Hepatic stellate cell (primary cell): ENCODE data around the gene LGR6.
A peak's percentile ranks its signal among the peaks of the same experiment; 100 is the strongest.

ENCODE experiments used
- DNase-seq: peaks from one replicate; pipeline ENCODE4 v3.0.0; 2011; ENCODE audit warnings: low spot score

LGR6 gene

DNA sequence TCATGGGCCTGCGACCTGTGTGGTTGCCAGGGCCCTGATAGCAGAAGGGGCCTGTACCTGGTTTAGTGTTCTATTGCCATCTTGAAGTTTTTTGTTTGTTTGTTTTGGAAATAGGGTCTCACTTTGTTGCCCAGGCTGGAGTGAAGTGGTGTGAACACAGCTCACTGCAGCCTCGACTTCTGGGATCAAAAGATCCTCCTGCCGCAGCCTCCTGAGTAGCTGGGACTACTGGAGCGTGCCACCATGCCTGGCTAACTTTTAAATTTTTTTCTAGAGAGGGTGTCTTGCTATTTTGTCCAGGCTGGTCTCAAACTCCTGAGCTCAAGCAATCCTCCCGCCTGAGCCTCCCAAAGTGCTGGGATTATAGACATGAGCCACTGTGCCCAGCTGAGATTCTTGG is 75.2 kb downstream of the LGR6 start:
- DNase-seq = no peak

DNA sequence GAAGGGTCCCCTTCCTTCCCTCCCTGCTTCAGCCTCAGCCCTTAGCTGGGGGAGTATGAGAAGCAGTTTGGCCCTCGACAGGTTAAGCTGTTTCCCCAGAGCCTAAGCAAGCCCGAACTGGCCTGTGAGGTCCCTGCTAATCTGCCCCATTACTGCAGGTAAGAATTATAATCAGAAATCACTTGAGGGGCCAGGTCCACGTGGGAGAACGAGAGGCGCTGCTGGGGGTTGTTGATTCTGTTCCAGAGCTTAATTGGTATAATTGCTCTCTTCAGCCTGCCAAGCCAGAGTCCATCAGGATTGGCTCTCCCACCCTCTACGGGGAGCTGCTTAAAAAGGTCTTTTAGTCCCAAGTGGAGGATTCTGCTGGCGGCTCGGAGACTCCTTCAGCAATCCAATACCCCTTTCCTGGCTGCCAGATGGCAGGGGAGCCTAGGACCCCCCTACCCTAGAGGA is 77.3 kb downstream of the LGR6 start:
- DNase-seq = no peak

- no peak for DNase-seq
Observed at GRCh38 chr1:202272103-202272845, 78.7 kb downstream of the LGR6 start.

GRCh38 chr1:202274611-202275010 is 81.0 kb downstream of the LGR6 start:
- DNase-seq = peak; percentile 58

DNA sequence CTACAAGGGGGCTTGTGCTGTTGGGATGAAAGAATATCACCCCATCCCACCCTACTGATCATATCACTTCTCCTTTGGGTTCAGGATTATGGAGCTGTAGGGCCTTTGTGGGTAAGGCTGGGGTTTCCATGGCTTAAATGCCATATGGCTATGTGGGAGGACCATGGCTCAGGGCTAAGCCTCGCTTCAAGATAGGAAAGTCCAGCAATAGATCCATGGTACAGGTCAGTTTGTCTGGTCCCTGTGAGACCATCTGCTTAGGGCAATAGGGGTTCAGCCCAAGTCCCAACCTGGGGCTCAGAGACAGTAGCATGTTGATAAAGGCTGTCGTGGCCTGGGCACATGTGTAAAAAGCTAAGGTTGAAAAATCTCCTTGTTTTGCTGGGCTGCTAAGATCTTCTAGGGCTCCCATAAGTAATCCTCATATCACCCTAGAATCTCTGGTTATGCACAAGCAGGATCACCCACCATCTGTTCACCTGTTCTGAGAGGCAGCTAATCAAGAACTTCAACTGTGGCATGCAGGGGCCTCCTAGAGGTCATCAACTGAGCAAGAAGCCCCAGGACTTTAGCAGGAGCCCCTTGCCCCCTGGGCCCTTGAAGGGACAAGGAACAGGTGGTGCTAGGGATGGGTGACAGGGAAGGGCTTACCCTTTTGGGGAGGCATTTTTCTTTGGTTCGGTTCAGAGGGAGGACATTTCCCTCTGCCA is 81.6 kb downstream of the LGR6 start:
- no peak for DNase-seq

GRCh38 chr1:202276081-202276715 is 82.6 kb downstream of the LGR6 start:
- no peak for DNase-seq

GRCh38 chr1:202276920-202277319 is 83.3 kb downstream of the LGR6 start:
- DNase-seq = no peak

DNA sequence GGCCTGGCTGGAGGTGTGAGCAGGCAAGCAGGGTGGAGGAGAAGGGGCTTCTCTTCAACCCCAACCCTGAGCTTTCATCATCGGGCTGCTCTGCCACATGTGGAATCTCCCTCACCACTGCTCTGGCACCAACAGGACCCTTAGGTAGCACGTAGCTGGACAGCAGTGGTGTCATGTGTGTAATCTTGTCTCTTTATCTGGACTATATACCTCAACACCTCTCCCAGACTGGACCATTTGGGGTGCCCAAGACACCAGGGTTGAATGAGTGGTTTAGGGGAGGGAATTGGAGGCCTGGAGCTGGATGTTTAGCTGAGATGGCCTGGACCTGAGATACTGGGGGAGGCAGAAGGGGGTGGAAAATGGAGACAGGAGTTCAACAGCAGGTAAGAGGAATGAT is 85.2 kb downstream of the LGR6 start:
- no peak for DNase-seq

DNA sequence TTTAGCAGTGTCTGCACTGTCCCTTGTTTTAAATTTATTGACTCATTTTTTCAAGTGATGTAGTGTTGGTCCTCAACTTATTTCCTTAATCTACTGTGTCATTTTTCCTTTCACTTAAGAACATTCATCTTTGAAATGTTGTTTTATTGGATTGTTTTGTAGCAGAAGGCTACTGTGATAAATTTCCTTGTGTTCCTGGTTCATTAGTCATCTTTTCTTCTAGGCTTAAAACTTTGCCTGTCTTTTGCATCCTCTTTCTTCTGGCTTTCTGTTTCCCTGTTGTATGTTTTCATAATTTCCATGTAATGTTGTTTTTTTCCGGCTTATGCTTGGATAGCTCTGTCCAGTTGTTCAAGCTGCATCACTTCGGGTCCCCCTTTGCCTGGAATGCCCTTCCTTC is 86.2 kb downstream of the LGR6 start:
- DNase-seq = peak; percentile 52

GRCh38 chr1:202280595-202280994 is 87.0 kb downstream of the LGR6 start:
- DNase-seq = no peak

- peak; percentile 83 for DNase-seq
Observed at GRCh38 chr1:202281316-202282024, 87.9 kb downstream of the LGR6 start.

DNA sequence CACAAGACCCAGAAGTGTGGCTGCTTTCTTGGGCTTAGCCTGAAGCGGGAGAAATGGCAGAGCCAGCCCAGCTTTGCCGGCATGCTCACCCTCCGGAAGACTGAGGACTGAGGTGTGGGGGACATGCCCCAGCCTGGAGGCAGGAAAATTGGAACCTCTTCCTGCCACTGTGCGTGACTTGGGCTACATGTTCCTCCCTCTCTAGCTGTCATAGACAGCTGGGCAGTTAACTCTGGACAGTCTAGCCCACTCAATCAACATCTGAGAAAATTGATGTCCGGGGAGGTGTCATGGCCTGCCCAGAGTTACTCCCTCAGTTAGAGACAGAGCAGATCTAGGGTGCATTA is 88.4 kb downstream of the LGR6 start:
- DNase-seq = no peak

- no peak for DNase-seq
Observed at GRCh38 chr1:202282596-202283283, 89.1 kb downstream of the LGR6 start.

GRCh38 chr1:202283379-202283844 is 89.8 kb downstream of the LGR6 start:
- peak; percentile 55 for DNase-seq

DNA sequence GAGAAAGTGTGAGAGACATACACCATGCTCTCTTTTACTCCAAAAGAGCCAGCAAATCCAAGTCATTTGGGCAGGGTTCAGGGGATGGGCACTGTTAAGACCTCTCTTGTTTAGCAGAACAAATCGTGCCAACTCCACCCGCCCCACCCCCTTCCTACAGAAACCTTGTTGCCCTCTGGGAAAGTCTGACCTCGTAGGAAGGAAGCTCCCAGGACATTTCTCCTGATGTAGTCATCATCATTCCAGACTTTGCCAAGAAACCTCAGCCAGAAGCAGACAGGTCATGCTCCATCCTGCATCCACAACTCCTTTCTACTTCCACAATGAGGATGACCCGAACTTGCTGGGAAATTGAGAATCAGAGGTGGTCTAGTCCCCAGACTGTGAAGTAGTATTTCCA is 90.4 kb downstream of the LGR6 start:
- DNase-seq = peak; percentile 82

GRCh38 chr1:202285908-202286307 is 92.3 kb downstream of the LGR6 start:
- DNase-seq = no peak

GRCh38 chr1:202286622-202287097 is 93.1 kb downstream of the LGR6 start:
- peak; percentile 83 for DNase-seq

GRCh38 chr1:202287196-202287595 is 93.6 kb downstream of the LGR6 start:
- no peak for DNase-seq

DNA sequence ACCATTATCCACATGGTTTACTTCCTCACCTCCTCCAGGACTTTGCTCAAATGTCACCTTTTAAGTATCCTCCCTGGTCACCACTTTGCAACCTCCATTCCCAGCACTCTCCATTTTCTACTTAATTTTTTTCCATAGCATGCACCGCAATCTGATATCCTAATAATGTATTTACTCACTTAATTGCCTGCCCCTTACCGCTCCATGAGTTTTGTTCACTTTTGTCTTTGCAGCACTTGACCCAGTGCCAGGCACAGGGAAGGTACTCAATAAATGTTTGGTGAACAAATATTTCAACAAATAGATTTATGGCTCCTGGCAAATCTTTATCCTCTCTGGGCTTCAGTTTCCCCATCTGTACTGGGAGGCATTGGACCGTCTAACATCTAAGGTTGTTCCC is 94.6 kb downstream of the LGR6 start:
- no peak for DNase-seq

- DNase-seq = no peak
Observed at GRCh38 chr1:202289009-202289408, 95.4 kb downstream of the LGR6 start.

GRCh38 chr1:202291001-202291400 is 97.4 kb downstream of the LGR6 start:
- no peak for DNase-seq
